Activated T-helper 17 cell treated with anti-CD3 and anti-CD28 coated beads, Interleukin-2, amount 50 U/mL, for 72 hours (primary cell): ENCODE data around the gene ASCL5. TPM values are rescaled to one million over a fixed set of nuclear protein-coding genes. Genes with fewer than 3 reads are reported as not detected.

Source experiments
- ATAC-seq: fragments of 150-1000 bp; cut with Tn5 transposase; replicated peaks from 2 replicates; pipeline ENCODE4 v1.10.0; 2021; ENCODE audit warnings: mild to moderate bottlenecking, moderate library complexity
- H3K27ac Mint-ChIP-seq: one replicate; pipeline ENCODE4 v1.8.0; 2022; ENCODE audit warnings: mixed read lengths
- H3K27me3 Mint-ChIP-seq: one replicate; pipeline ENCODE4 v1.8.0; 2022; ENCODE audit warnings: mixed read lengths
- H3K36me3 Mint-ChIP-seq: one replicate; pipeline ENCODE4 v1.8.0; 2022; ENCODE audit warnings: low read depth, mild to moderate bottlenecking, mixed read lengths
- H3K4me1 Mint-ChIP-seq: one replicate; pipeline ENCODE4 v1.8.0; 2022; ENCODE audit warnings: mixed read lengths
- H3K4me3 Mint-ChIP-seq: one replicate; pipeline ENCODE4 v1.8.0; 2022; ENCODE audit warnings: mild to moderate bottlenecking, mixed read lengths
- H3K9me3 Mint-ChIP-seq: one replicate; pipeline ENCODE4 v1.8.0; 2022; ENCODE audit warnings: mixed read lengths
- total RNA-seq, 2 donors: library from RNA; stranded (reverse); gene quantifications; one replicate each; pipeline ENCODE4 v1.2.3, GENCODE V29; 2022

Gene ASCL5
- total RNA-seq, 2 donors from 2014 or later = 0.19 TPM; not detected in 1

DNA sequence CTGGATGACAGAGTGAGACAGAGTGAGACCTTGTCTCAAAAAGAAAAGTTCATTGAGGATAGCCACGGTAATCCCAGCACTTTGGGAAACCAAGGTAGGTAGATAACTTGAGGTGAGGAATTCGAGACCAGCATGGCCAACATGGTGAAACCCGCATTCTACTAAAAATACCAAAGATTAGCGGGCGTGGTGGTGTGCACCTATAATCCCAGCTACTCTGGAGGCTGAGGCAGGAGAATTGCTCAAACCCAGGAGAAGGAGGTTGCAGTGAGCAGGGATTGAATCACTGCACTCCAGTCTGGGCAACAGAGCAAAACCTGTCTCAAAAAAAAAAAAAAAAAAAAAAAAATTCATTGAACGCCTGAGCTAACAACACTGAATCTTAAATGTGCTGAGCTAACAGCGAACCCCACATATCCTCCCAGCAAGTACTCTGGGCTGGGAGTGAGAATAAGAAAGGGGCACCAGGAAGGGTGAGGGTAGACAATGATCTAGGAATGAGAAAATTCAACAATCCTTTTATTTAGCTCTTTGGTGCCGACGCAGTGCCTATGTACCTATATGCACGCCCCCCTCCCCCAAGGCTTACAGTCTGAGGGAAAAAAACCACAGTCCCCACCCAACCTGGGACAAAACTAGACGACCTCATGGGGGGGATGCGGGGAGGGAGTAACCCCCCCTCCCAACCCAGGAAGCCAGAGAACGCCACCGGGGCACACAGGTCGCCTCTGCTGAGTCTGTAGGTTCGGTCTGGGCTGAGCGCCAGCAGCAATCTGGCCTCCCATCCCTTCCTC lies 13.3 kb downstream of the ASCL5 start:
- no peaks in the 10 kb centered on the region for H3K27me3 Mint-ChIP-seq
- ATAC-seq = no peak
- no peaks in the 10 kb centered on the region for H3K4me1 Mint-ChIP-seq
- H3K27ac Mint-ChIP-seq = peak overlapping the region; percentile 82
- no peaks in the 10 kb centered on the region for H3K36me3 Mint-ChIP-seq
- H3K9me3 Mint-ChIP-seq = no peaks in the 10 kb centered on the region
- H3K4me3 Mint-ChIP-seq = peak overlapping the region; percentile 86

DNA sequence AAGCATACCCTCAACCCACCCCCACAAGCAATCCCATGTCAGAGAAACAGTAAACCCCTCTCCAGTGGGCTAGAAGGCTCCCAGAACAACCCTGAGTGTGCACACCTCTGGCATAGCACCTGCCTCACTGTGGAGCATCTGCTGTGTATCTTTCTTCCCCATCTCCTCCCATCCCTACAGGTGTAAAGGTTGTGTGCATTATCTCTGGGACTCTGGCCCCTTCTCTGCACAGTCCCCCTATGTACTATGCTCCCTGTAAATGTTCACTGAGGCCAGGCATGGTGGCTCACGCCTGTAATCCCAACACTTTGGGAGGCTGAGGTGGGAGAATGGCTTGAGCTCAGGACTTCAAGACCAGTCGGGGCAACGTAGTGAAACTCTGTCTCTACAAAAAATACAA lies 14.1 kb downstream of the ASCL5 start:
- Mint-ChIP-seq H3K4me3 (peak overlapping the region; percentile 43), H3K36me3 (no peaks in the 10 kb centered on the region), H3K27ac (no peak overlapping the region), H3K9me3 (no peaks in the 10 kb centered on the region), H3K4me1 (no peaks in the 10 kb centered on the region), H3K27me3 (no peaks in the 10 kb centered on the region)
- no peak for ATAC-seq

DNA sequence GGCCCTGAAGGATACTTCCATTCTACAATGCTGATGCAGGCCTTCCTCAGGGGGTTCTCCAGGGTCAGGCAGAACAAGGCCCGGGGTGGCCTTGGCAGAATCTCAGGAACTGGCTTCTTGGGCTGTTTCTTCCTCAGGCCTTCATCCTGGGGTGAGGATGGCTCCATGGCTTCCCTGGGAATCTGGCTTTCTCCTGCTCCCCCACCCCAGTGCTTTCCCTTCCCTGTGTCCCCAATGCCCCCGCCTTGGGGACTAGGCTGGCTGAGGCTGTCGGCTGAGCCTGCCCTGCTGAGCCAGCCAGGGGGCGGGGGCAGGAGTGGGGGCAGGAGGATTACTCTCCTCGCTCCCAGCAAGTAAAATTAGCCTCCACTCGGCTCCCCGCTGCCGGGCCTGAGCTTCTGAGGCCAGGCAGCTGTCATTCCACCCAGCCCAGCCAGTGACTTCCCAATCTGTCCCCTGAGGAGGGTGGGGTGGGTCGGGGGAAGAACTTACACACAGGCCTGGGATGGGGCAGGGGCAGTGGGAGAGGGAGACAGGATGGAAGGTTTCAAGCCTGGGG lies 14.7 kb downstream of the ASCL5 start, which contains the start of gene CACNA1S:
TSS of gene CACNA1S (minus strand) at position 254 of the 559 bp plus-strand sequence. CDS start at position 167, 87 bp downstream.
- peak within 1 kb of the TSS; percentile 46 for H3K27ac Mint-ChIP-seq
- peak within 1 kb of the TSS; percentile 43 for H3K4me3 Mint-ChIP-seq
- H3K36me3 Mint-ChIP-seq = no peaks in the 10 kb centered on the region
- H3K4me1 Mint-ChIP-seq = peaks cover 4% of the 10 kb centered on the region
- no peaks in the 10 kb centered on the region for H3K9me3 Mint-ChIP-seq
- ATAC-seq = no peak
- H3K27me3 Mint-ChIP-seq = no peaks in the 10 kb centered on the region

DNA sequence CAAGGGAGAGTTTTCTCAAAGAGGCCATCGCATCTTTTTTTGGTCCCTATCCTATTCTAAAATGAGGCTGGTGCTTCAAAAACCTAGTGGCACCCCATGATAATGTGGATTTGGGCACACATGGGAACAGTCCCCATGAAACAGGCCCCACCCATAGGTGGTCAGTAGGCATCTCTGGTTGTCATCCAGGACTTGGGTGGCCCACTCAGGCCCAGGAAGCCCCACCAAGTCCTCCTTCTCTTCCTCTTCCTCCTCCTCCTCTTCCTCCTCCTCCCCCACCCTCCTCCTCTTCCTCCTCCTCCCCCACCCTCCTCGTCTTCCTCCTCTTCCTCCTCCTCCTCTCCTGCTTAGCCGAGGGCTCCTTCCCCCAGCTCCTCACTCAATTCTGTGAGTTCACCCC lies 15.3 kb downstream of the ASCL5 start:
- H3K27me3 Mint-ChIP-seq = no peaks in the 10 kb centered on the region
- H3K9me3 Mint-ChIP-seq = no peaks in the 10 kb centered on the region
- no peak for ATAC-seq
- H3K4me1 Mint-ChIP-seq = peaks cover 4% of the 10 kb centered on the region
- peak overlapping the region; percentile 46 for H3K27ac Mint-ChIP-seq
- no peak overlapping the region for H3K4me3 Mint-ChIP-seq
- no peaks in the 10 kb centered on the region for H3K36me3 Mint-ChIP-seq

DNA sequence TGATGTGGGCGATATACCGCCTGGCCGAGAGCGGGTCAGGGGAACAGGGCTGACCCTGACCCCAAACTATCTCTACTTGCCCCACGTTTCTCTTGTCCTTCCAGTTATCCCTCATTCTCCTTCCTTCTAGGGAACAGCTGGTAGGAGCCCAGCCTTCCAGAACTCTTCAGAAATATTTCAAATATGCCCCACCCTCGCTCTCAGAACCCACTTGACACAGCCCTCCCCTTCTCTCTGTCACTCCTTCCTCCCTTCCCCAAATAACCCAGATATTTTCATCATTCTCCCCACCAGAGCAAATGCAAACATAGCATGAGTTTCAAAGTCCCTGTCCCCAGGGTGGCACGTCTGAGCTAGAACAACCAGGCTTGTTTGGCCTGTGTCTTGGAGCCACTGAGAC lies 15.8 kb downstream of the ASCL5 start:
- H3K27ac Mint-ChIP-seq = peak overlapping the region; percentile 46
- H3K4me3 Mint-ChIP-seq = no peak overlapping the region
- ATAC-seq = no peak
- H3K36me3 Mint-ChIP-seq = no peaks in the 10 kb centered on the region
- H3K4me1 Mint-ChIP-seq = peaks cover 4% of the 10 kb centered on the region
- no peaks in the 10 kb centered on the region for H3K9me3 Mint-ChIP-seq
- H3K27me3 Mint-ChIP-seq = no peaks in the 10 kb centered on the region

DNA sequence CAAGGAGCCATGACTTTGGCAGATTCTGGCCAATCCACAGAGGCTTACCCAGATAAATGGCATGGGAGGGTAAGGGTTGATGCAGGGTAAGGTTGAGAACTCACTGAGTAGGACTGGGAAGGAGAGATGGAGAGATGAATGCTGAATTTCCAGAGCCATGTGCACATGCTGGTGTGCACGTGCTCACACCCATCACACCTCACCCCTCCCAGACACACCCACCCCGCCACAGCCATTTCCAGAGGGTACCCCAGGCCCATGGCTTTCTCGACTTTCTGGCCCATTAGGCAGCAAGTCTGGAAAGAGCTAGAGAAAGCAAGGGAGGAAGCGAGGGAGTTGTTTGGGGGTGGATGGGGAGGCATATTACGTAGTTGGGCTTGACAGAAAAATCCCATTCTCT lies 16.4 kb downstream of the ASCL5 start:
- Mint-ChIP-seq H3K27me3 (no peaks in the 10 kb centered on the region), H3K4me3 (no peak overlapping the region), H3K9me3 (no peaks in the 10 kb centered on the region), H3K27ac (no peak overlapping the region), H3K36me3 (no peaks in the 10 kb centered on the region), H3K4me1 (peaks cover 4% of the 10 kb centered on the region)
- ATAC-seq = no peak

- no peak overlapping the region for H3K27ac Mint-ChIP-seq
- no peak overlapping the region for H3K4me3 Mint-ChIP-seq
- H3K27me3 Mint-ChIP-seq = no peaks in the 10 kb centered on the region
- H3K4me1 Mint-ChIP-seq = peaks cover 4% of the 10 kb centered on the region
- ATAC-seq = no peak
- H3K36me3 Mint-ChIP-seq = no peaks in the 10 kb centered on the region
- H3K9me3 Mint-ChIP-seq = no peaks in the 10 kb centered on the region
Measured at GRCh38 chr1:201110138-201110537, 16.8 kb downstream of the ASCL5 start.

GRCh38 chr1:201109651-201110050 lies 17.3 kb downstream of the ASCL5 start:
- ATAC-seq = no peak

DNA sequence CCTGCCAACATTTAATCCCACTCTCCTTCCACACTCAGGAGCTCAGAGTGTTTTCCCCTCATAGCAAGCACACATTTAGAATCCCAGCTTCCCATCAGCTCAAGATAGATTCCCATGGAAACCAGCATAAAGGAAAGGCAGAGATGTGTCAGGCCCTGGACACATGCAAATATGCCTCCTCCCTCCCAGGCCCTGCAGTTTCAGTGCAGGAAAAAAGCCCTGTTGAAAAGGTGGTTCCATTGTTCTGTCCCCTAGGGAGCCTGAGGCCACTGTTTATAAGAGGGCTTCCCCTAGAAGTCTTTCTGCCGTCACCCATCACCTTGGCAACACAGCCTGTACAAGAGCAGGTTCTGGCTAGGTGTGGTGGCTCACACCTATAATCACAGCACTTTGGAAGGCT lies 18.4 kb downstream of the ASCL5 start:
- H3K36me3 Mint-ChIP-seq = no peaks in the 10 kb centered on the region
- H3K4me1 Mint-ChIP-seq = peaks cover 4% of the 10 kb centered on the region
- H3K9me3 Mint-ChIP-seq = no peaks in the 10 kb centered on the region
- no peaks in the 10 kb centered on the region for H3K27me3 Mint-ChIP-seq
- ATAC-seq = no peak
- no peak overlapping the region for H3K27ac Mint-ChIP-seq
- H3K4me3 Mint-ChIP-seq = no peak overlapping the region

More at GRCh38 chr1:201109651-201110050, 17.3 kb downstream of the ASCL5 start:
- Mint-ChIP-seq H3K4me3 (no peak overlapping the region), H3K4me1 (peaks cover 4% of the 10 kb centered on the region), H3K27ac (no peak overlapping the region), H3K9me3 (no peaks in the 10 kb centered on the region), H3K27me3 (no peaks in the 10 kb centered on the region), H3K36me3 (no peaks in the 10 kb centered on the region)

- H3K4me1 Mint-ChIP-seq = peaks cover 4% of the 10 kb centered on the region
Measured at GRCh38 chr1:201105688-201106087, 21.3 kb downstream of the ASCL5 start.

GRCh38 chr1:201104141-201104540 lies 22.8 kb downstream of the ASCL5 start:
- Mint-ChIP-seq H3K4me3 (no peak overlapping the region), H3K27ac (no peak overlapping the region), H3K27me3 (no peaks in the 10 kb centered on the region), H3K4me1 (peaks cover 4% of the 10 kb centered on the region), H3K9me3 (no peaks in the 10 kb centered on the region), H3K36me3 (no peaks in the 10 kb centered on the region)
- no peak for ATAC-seq

More at GRCh38 chr1:201105688-201106087, 21.3 kb downstream of the ASCL5 start:
- Mint-ChIP-seq H3K27me3 (no peaks in the 10 kb centered on the region), H3K27ac (no peak overlapping the region), H3K9me3 (no peaks in the 10 kb centered on the region), H3K36me3 (no peaks in the 10 kb centered on the region), H3K4me3 (no peak overlapping the region)
- no peak for ATAC-seq

DNA sequence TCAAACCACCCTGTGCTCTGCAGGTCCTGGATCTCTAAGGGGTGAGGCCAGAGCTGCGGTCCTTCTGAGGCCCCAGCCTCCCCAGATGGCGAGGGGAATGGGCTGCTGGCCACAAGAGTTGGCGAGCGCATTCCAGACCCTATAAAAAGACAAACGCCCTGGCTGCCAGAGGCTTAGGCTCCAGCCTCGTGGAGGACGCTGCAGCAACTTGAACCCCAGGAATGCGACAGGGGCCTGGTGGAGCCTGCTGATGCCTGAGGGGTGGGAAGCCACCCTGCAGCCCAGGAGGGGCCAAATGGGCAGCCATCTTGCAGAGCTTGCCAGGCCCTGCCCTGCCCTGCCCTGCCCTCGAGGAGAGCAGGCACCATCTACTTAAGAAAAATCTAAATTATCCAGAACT lies 23.3 kb downstream of the ASCL5 start:
- Mint-ChIP-seq H3K27me3 (no peaks in the 10 kb centered on the region), H3K36me3 (no peaks in the 10 kb centered on the region), H3K4me3 (no peak overlapping the region), H3K9me3 (no peaks in the 10 kb centered on the region), H3K4me1 (peaks cover 4% of the 10 kb centered on the region), H3K27ac (no peak overlapping the region)
- no peak for ATAC-seq

- Mint-ChIP-seq H3K4me3 (no peak overlapping the region), H3K27me3 (peaks cover 4% of the 10 kb centered on the region), H3K9me3 (no peaks in the 10 kb centered on the region), H3K4me1 (no peaks in the 10 kb centered on the region), H3K27ac (no peak overlapping the region), H3K36me3 (no peaks in the 10 kb centered on the region)
- no peak for ATAC-seq
Measured at GRCh38 chr1:201100169-201100930, 26.6 kb downstream of the ASCL5 start.

DNA sequence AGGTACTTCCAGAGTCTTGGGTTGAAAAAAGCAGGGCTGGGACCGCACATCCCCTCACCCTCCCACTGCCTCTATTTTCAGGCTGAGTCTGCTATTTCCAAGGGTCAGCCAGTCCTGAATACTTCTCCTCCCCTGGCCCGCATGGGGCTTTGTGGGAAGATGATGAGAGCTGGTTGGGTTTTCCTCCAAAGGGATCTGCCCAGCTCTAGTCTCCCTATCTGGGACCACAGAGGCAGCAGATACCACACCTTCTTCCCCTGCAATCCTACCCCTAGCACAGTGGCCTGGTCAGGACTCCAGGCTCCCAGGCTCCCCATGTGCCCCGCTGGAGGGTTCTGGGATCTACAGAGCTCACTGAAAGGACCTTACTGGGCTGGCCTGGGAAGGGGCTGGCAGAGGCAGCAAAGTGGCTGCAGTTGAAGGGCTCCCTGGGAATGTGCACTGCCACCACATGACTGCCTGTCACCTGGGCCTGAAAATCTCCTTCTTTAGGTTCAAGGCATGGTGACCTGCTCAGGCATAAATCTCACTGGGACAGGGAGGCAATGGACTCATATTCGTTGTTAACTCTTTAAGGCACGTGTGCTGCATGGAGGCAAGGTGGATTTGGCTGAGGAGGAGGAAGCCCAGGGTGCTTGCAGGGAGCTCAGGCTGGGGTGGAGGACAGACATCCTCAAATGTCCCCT lies 27.8 kb downstream of the ASCL5 start:
- Mint-ChIP-seq H3K36me3 (no peaks in the 10 kb centered on the region), H3K27ac (no peak overlapping the region), H3K4me1 (no peaks in the 10 kb centered on the region), H3K27me3 (peaks cover 4% of the 10 kb centered on the region), H3K4me3 (no peak overlapping the region), H3K9me3 (no peaks in the 10 kb centered on the region)
- ATAC-seq = no peak
